ENCODE results near the gene TTLL13. TPM values are rescaled to one million over a fixed set of nuclear protein-coding genes. Genes with fewer than 3 reads are reported as not detected.

TTLL13 gene
- polyA plus RNA-seq, 1 of the 3 experiments (the other 2 are of a cell fraction): 0.03 TPM

- no peak overlapping the region for H3K9ac ChIP-seq
- ChIA-PET POLR2A (no interaction called here), CTCF (interaction anchor here (1.0 kb wide), 1 partner anchor 22 kb away, joined by 3 read pairs; no protein-coding TSS in a partner anchor)
- WGBS (ENCODE audit: low lambda C conversion rate): 83% methylated on average over 5 of the region's 9 CpGs
- H3F3A ChIP-seq (replicated peaks; ENCODE audit: insufficient read depth): no peaks in the 10 kb centered on the region
- peaks cover 8 to 13% of the 10 kb centered on the region in 2 experiments for H3K36me3 ChIP-seq (replicated peaks in 1 of 2; ENCODE audit: control insufficient read depth in 1 of 2, insufficient read depth in 2 of 2, low read length in 1 of 2)
- no peak overlapping the region for H2AFZ ChIP-seq (ENCODE audit: low read depth)
- peaks cover 9 to 44% of the 10 kb centered on the region in 2 experiments; a peak in 3 of 4 replicates for H3K4me1 ChIP-seq (ENCODE audit: control insufficient read depth in 1 of 2, insufficient read depth in 2 of 2, low read depth in 1 of 2, low read length in 1 of 2)
- H3K9me3 ChIP-seq: no peaks in the 10 kb centered on the region
- H3K4me2 ChIP-seq: peak overlapping the region; percentile 59
- no peaks in the 10 kb centered on the region for H3K9me2 ChIP-seq
- H3K27me3 ChIP-seq (ENCODE audit: insufficient read depth): no peaks in the 10 kb centered on the region
- peaks cover 35% of the 10 kb centered on the region; the same call in 1 of the 2 replicates for H3K79me2 ChIP-seq (ENCODE audit: insufficient read depth)
- no peak for DNase-seq
- H3K27ac ChIP-seq (ENCODE audit: low read depth in 2 of 2, low read length in 1 of 2): no peak overlapping the region; a peak in 1 of 4 replicates
- H4K20me1 ChIP-seq (ENCODE audit: insufficient read depth): no peaks in the 10 kb centered on the region
- TF ChIP-seq EP300 (IDR thresholded peaks at IDR 0.05; ENCODE audit: borderline replicate concordance in 1 of 2, low read depth in 1 of 2, low read length in 1 of 2) (no peak), IRF3 (IDR thresholded peaks at IDR 0.05; ENCODE audit: low read depth, low read length) (no peak), JUND (IDR thresholded peaks at IDR 0.05) (no peak), MAX (IDR thresholded peaks at IDR 0.05; ENCODE audit: low read depth) (no peak), CHD2 (IDR thresholded peaks at IDR 0.05; ENCODE audit: low read length, partially characterized antibody) (no peak), EZH2phosphoT487 (IDR thresholded peaks at IDR 0.05; ENCODE audit: borderline replicate concordance, low read depth) (no peak), RFX5 (IDR thresholded peaks at IDR 0.05; ENCODE audit: low read length) (no peak), TAF1 (IDR thresholded peaks at IDR 0.05; ENCODE audit: borderline replicate concordance, low read depth, low read length) (no peak), FOXM1 (IDR thresholded peaks at IDR 0.05; ENCODE audit: low read depth) (no peak), SIN3A (IDR thresholded peaks at IDR 0.05; ENCODE audit: borderline replicate concordance, low read depth, low read length) (no peak)
- H3K4me3 ChIP-seq (ENCODE audit: low read depth in 2 of 2, low read length in 1 of 2): no peak overlapping the region
Observed at GRCh38 chr15:90211009-90211408, 38.3 kb upstream of the TTLL13 start.

- H3K9me2 ChIP-seq: no peaks in the 10 kb centered on the region
- H3K4me2 ChIP-seq: peak overlapping the region; percentile 59
- no peak overlapping the region for H2AFZ ChIP-seq (ENCODE audit: low read depth)
- H3K9ac ChIP-seq: no peak overlapping the region
- peaks cover 9 to 38% of the 10 kb centered on the region in 2 experiments; a peak in 2 of 4 replicates for H3K4me1 ChIP-seq (ENCODE audit: control insufficient read depth in 1 of 2, insufficient read depth in 2 of 2, low read depth in 1 of 2, low read length in 1 of 2)
- no peak for DNase-seq
- H3K9me3 ChIP-seq: no peaks in the 10 kb centered on the region
- no peaks in the 10 kb centered on the region for H4K20me1 ChIP-seq (ENCODE audit: insufficient read depth)
- CTCF ChIA-PET: no interaction called here
- peak overlapping the region in 1 of 2 experiments; percentile 35; a peak in 1 of 4 replicates for H3K27ac ChIP-seq (ENCODE audit: low read depth in 2 of 2, low read length in 1 of 2)
- peaks cover 5 to 13% of the 10 kb centered on the region in 2 experiments for H3K36me3 ChIP-seq (replicated peaks in 1 of 2; ENCODE audit: control insufficient read depth in 1 of 2, insufficient read depth in 2 of 2, low read length in 1 of 2)
- H3K27me3 ChIP-seq (ENCODE audit: insufficient read depth): no peaks in the 10 kb centered on the region
- POLR2A ChIA-PET: no interaction called here
- H3F3A ChIP-seq (replicated peaks; ENCODE audit: insufficient read depth): no peaks in the 10 kb centered on the region
- H3K4me3 ChIP-seq (ENCODE audit: low read depth in 2 of 2, low read length in 1 of 2): no peak overlapping the region
- H3K79me2 ChIP-seq (ENCODE audit: insufficient read depth): peaks cover 33% of the 10 kb centered on the region; the same call in 1 of the 2 replicates
- WGBS (ENCODE audit: low lambda C conversion rate): 55% methylated on average over 4 of the region's 13 CpGs
- TF ChIP-seq GABPA (IDR thresholded peaks at IDR 0.05; ENCODE audit: low read depth) (no peak), YY1 (IDR thresholded peaks at IDR 0.05; ENCODE audit: low read depth) (no peak), NFIC (IDR thresholded peaks at IDR 0.05; ENCODE audit: borderline replicate concordance) (no peak), RXRA (IDR thresholded peaks at IDR 0.05; ENCODE audit: borderline replicate concordance, low read depth) (no peak), MXI1 (IDR thresholded peaks at IDR 0.05; ENCODE audit: low read depth, low read length) (no peak), SMC3 (IDR thresholded peaks at IDR 0.05; ENCODE audit: low read depth, low read length) (no peak), ELF1 (IDR thresholded peaks at IDR 0.05) (no peak), RCOR1 (IDR thresholded peaks at IDR 0.05; ENCODE audit: low read length) (no peak), RFX5 (IDR thresholded peaks at IDR 0.05; ENCODE audit: low read length) (no peak), SIN3A (IDR thresholded peaks at IDR 0.05; ENCODE audit: borderline replicate concordance, low read depth, low read length) (no peak), MEF2A (IDR thresholded peaks at IDR 0.05; ENCODE audit: borderline replicate concordance, low read depth) (no peak), EP300 (IDR thresholded peaks at IDR 0.05; ENCODE audit: borderline replicate concordance in 1 of 2, low read depth in 1 of 2, low read length in 1 of 2) (no peak), ZBTB33 (IDR thresholded peaks at IDR 0.05; ENCODE audit: borderline replicate concordance, low read depth) (no peak), FOSL2 (IDR thresholded peaks at IDR 0.05; ENCODE audit: borderline replicate concordance, low read depth) (no peak), TCF12 (IDR thresholded peaks at IDR 0.05) (no peak)
Observed at GRCh38 chr15:90211440-90212143, 37.8 kb upstream of the TTLL13 start.
